IMR-90 (cell line): ENCODE data around the gene MT1X.

Experiments used
- CEBPB ChIP-seq: IDR thresholded peaks from 2 replicates; pipeline ENCODE4 v1.6.1; 2012; ENCODE audit warnings: low read depth, low read length, improper control_type of control experiment
- CHD1 ChIP-seq: IDR thresholded peaks from 2 replicates; pipeline ENCODE4 v1.6.1; 2012; ENCODE audit warnings: low read depth, low read length, improper control_type of control experiment
- ELK1 ChIP-seq: fragments of 150-350 bp; IDR thresholded peaks from 2 replicates; pipeline ENCODE4 v1.6.1; 2016; ENCODE audit warnings: low read depth, mild to moderate bottlenecking, low read length, moderate library complexity, borderline replicate concordance
- FOS ChIP-seq: fragments of 150-350 bp; IDR thresholded peaks from 2 replicates; pipeline ENCODE4 v1.6.1; 2016; ENCODE audit warnings: low read depth, low read length
- MAFK ChIP-seq: IDR thresholded peaks from 2 replicates; pipeline ENCODE4 v1.6.1; 2012; ENCODE audit warnings: low read depth, low read length, improper control_type of control experiment
- MAZ ChIP-seq: IDR thresholded peaks from 2 replicates; pipeline ENCODE4 v1.6.1; 2012; ENCODE audit warnings: low read depth, mild to moderate bottlenecking, low read length, improper control_type of control experiment, moderate library complexity, borderline replicate concordance
- MXI1 ChIP-seq: IDR thresholded peaks from 2 replicates; pipeline ENCODE4 v1.6.1; 2012; ENCODE audit warnings: low read depth, mild to moderate bottlenecking, low read length, moderate library complexity, borderline replicate concordance
- NFE2L2 ChIP-seq: fragments of 150-350 bp; IDR thresholded peaks from 2 replicates; pipeline ENCODE4 v1.6.1; 2016; ENCODE audit warnings: low read depth, mild to moderate bottlenecking, low read length
- POLR2A ChIP-seq: IDR thresholded peaks from 2 replicates; pipeline ENCODE4 v1.6.1; 2012; ENCODE audit warnings: mild to moderate bottlenecking, low read depth, low read length
- RCOR1 ChIP-seq: IDR thresholded peaks from 2 replicates; pipeline ENCODE4 v1.6.1; 2012; ENCODE audit warnings: mild to moderate bottlenecking, low read length, improper control_type of control experiment; ENCODE audit not compliant: insufficient replicate concordance
- RFX5 ChIP-seq: IDR thresholded peaks from 2 replicates; pipeline ENCODE4 v1.8.0; 2012; ENCODE audit warnings: low read depth, mild to moderate bottlenecking, low read length, moderate library complexity
- SMC3 ChIP-seq: fragments of 150-350 bp; IDR thresholded peaks from 2 replicates; pipeline ENCODE4 v1.6.1; 2016; ENCODE audit warnings: low read depth, mild to moderate bottlenecking, antibody characterized with exemption, low read length, moderate library complexity
- TF ChIP-seq, protein P1 (sequence below): conservative IDR thresholded peaks from 2 replicates; pipeline ENCODE4 v1.5.1; 2012; ENCODE audit warnings: mild to moderate bottlenecking, low read depth, low read length, improper control_type of control experiment
- TF ChIP-seq, protein P2 (sequence below): fragments of 150-350 bp; IDR thresholded peaks from 2 replicates; pipeline ENCODE4 v1.6.1; 2017; ENCODE audit warnings: mild to moderate bottlenecking, antibody characterized with exemption, low read length, low read depth

- TF ChIP-seq, protein P1, sequence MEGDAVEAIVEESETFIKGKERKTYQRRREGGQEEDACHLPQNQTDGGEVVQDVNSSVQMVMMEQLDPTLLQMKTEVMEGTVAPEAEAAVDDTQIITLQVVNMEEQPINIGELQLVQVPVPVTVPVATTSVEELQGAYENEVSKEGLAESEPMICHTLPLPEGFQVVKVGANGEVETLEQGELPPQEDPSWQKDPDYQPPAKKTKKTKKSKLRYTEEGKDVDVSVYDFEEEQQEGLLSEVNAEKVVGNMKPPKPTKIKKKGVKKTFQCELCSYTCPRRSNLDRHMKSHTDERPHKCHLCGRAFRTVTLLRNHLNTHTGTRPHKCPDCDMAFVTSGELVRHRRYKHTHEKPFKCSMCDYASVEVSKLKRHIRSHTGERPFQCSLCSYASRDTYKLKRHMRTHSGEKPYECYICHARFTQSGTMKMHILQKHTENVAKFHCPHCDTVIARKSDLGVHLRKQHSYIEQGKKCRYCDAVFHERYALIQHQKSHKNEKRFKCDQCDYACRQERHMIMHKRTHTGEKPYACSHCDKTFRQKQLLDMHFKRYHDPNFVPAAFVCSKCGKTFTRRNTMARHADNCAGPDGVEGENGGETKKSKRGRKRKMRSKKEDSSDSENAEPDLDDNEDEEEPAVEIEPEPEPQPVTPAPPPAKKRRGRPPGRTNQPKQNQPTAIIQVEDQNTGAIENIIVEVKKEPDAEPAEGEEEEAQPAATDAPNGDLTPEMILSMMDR = no peak
- no peak for TF ChIP-seq CEBPB
- TF ChIP-seq POLR2A = no peak
- no peak for TF ChIP-seq RFX5
- TF ChIP-seq SMC3 = no peak
- no peak for TF ChIP-seq MAFK
- no peak for TF ChIP-seq RCOR1
- no peak for TF ChIP-seq MAZ
- TF ChIP-seq, protein P2, sequence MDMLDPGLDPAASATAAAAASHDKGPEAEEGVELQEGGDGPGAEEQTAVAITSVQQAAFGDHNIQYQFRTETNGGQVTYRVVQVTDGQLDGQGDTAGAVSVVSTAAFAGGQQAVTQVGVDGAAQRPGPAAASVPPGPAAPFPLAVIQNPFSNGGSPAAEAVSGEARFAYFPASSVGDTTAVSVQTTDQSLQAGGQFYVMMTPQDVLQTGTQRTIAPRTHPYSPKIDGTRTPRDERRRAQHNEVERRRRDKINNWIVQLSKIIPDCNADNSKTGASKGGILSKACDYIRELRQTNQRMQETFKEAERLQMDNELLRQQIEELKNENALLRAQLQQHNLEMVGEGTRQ = no peak
- TF ChIP-seq MXI1 = no peak
- no peak for TF ChIP-seq NFE2L2
- TF ChIP-seq ELK1 = no peak
- no peak for TF ChIP-seq FOS
- TF ChIP-seq CHD1 = no peak
Observed at GRCh38 chr16:56710181-56710737, 28.0 kb downstream of the MT1X start.
